Stimulated activated CD4-positive, alpha-beta T cell treated with anti-CD3 and anti-CD28 coated beads, Interleukin-1b, Interleukin-23, amount 100 ng/mL, for 48 hours (primary cell): ENCODE data around the gene MYOF.
A peak's percentile ranks its signal among the peaks of the same experiment; 100 is the strongest.
"Not testable (repeated sequence)": the region's sequence is repeated elsewhere in the genome, so short reads cannot be mapped to it uniquely, and the experiment has no call there.

Experiments
- DNase-seq: peaks from one replicate; pipeline ENCODE4 v3.0.0-alpha.2; 2020

Gene MYOF

GRCh38 chr10:93386631-93387369 is 95.3 kb downstream of the MYOF start:
- DNase-seq = peak; percentile 6

- DNase-seq = no peak
These were observed 96.8 kb downstream of the MYOF start for GRCh38 chr10:93385345-93385744.

- no peak for DNase-seq
These were observed 98.1 kb downstream of the MYOF start for GRCh38 chr10:93384006-93384405.

GRCh38 chr10:93383562-93383981 is 98.6 kb downstream of the MYOF start:
- DNase-seq = no peak

- DNase-seq = peak; percentile 68
These were observed 102.2 kb downstream of the MYOF start for GRCh38 chr10:93379731-93380575.

- DNase-seq = peak; percentile 55
These were observed 103.0 kb downstream of the MYOF start for GRCh38 chr10:93378997-93379730.

- DNase-seq = no peak
These were observed 104.1 kb downstream of the MYOF start for GRCh38 chr10:93378039-93378438.

- peak; percentile 16 for DNase-seq
These were observed 105.5 kb downstream of the MYOF start for GRCh38 chr10:93376372-93377293.

- no peak for DNase-seq
These were observed 111.2 kb downstream of the MYOF start for GRCh38 chr10:93370961-93371360.

- no peak for DNase-seq
These were observed 112.5 kb downstream of the MYOF start for GRCh38 chr10:93369588-93370164.

GRCh38 chr10:93368210-93368609 is 113.9 kb downstream of the MYOF start:
- no peak for DNase-seq

- DNase-seq = no peak
These were observed 114.5 kb downstream of the MYOF start for GRCh38 chr10:93367664-93368063.

- no peak for DNase-seq
These were observed 117.2 kb downstream of the MYOF start for GRCh38 chr10:93364966-93365365.

- no peak for DNase-seq
These were observed 118.1 kb downstream of the MYOF start for GRCh38 chr10:93363891-93364648.

- not testable (repeated sequence) for DNase-seq
These were observed 123.7 kb downstream of the MYOF start for GRCh38 chr10:93358398-93358797.

- DNase-seq = no peak
These were observed 124.5 kb downstream of the MYOF start for GRCh38 chr10:93357680-93358079.

- no peak for DNase-seq
These were observed 125.6 kb downstream of the MYOF start for GRCh38 chr10:93356516-93356915.

GRCh38 chr10:93352638-93353383 is 129.3 kb downstream of the MYOF start:
- no peak for DNase-seq

- no peak for DNase-seq
These were observed 135.4 kb downstream of the MYOF start for GRCh38 chr10:93346694-93347093.

GRCh38 chr10:93346108-93346507 is 136.0 kb downstream of the MYOF start:
- DNase-seq = no peak
